Measurements from ENCODE around the gene RAPGEF2.

DNA sequence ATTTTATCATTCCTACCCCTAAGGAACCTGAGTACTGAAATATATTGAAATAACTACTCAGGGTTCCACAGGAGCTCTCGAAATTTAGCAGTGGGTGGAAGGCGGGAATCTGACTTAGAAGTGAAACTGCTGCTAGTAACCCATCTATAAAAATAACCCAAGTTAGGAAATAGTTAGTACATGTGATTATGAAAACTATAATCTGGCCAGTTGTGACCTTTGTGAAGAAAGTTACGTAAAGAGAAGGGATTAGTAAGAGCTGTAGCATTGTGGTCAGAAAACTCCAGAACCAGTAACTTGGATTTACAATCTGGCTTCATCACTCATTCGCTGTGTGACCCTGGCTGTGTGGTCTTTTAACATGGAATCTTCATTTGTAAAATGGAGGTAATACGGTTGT, 175.5 kb downstream of the RAPGEF2 start:
- TF ChIP-seq, protein P1, sequence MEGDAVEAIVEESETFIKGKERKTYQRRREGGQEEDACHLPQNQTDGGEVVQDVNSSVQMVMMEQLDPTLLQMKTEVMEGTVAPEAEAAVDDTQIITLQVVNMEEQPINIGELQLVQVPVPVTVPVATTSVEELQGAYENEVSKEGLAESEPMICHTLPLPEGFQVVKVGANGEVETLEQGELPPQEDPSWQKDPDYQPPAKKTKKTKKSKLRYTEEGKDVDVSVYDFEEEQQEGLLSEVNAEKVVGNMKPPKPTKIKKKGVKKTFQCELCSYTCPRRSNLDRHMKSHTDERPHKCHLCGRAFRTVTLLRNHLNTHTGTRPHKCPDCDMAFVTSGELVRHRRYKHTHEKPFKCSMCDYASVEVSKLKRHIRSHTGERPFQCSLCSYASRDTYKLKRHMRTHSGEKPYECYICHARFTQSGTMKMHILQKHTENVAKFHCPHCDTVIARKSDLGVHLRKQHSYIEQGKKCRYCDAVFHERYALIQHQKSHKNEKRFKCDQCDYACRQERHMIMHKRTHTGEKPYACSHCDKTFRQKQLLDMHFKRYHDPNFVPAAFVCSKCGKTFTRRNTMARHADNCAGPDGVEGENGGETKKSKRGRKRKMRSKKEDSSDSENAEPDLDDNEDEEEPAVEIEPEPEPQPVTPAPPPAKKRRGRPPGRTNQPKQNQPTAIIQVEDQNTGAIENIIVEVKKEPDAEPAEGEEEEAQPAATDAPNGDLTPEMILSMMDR (IDR thresholded peaks at IDR 0.05), result no peak
- TF ChIP-seq POLR2A (IDR thresholded peaks at IDR 0.05) (no peak), EP300 (IDR thresholded peaks at IDR 0.05) (no peak)

Data from stomach (tissue), 4 donors.